ENCODE measurements around the gene HJV.

HJV gene

DNA sequence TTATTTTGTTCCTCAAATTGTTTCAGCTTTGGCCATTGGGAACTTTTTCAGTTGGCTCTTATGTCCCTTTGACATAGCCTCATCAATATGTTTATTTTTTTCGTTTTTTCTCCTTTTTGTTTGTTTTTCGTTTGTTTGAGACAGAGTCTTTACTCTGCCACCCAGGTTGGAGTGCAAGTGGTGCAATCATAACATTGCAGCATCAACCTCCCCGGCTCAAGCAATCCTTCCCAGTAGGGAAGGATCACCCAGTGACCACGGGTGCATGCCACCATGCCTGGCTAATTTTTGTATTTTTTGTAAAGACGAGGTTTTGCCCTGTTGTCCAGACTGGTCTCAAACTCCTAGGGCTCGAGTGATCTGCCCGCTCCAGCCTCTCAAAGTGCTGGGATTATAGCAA, 49.0 kb downstream of the HJV start:
- no peak for DNase-seq
